ENCODE measurements around the gene JPH2. TPM values are rescaled to one million over a fixed set of nuclear protein-coding genes. Genes with fewer than 3 reads are reported as not detected.
"Not testable (repeated sequence)": the region's sequence is repeated elsewhere in the genome, so short reads cannot be mapped to it uniquely, and the experiment has no call there.

Gene JPH2
- total RNA-seq, 1 experiment from 2014 or later = 0.81 TPM

DNA sequence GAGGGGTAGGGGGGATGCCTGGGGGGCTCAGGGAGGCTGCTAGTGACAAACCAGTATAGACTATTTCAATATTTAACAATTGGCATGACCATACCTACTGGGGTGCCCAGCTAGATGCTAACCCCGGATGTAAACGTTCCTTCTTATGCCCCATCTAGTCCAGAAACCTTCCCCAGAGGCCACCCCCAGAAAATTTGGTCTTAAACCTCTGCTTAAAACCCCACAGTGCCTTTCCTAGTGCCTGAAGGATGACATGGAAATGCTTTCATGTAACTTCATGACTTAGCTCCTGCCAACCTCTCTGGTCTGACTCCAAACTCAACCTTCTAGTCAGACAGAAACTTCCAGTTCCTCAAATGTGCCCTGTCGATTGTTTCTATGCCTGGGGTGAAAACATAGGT is 52.0 kb downstream of the JPH2 start:
- peaks cover 8% of the 10 kb centered on the region; the same call in 1 of the 2 replicates for H3K4me1 Mint-ChIP-seq
- ChIA-PET POLR2A (no interaction called here), CTCF (interaction anchor here (1.3 to 4.9 kb wide), 3 partner anchors 18 to 55 kb away, joined by 4 to 49 read pairs (median 28); no protein-coding TSS in a partner anchor)
- TF ChIP-seq, protein P1, sequence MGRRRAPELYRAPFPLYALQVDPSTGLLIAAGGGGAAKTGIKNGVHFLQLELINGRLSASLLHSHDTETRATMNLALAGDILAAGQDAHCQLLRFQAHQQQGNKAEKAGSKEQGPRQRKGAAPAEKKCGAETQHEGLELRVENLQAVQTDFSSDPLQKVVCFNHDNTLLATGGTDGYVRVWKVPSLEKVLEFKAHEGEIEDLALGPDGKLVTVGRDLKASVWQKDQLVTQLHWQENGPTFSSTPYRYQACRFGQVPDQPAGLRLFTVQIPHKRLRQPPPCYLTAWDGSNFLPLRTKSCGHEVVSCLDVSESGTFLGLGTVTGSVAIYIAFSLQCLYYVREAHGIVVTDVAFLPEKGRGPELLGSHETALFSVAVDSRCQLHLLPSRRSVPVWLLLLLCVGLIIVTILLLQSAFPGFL (CRISPR knock-in tag; IDR thresholded peaks at IDR 0.05; ENCODE audit: borderline replicate concordance) = no peak
- TF ChIP-seq ELF4 (CRISPR knock-in tag; IDR thresholded peaks at IDR 0.05; ENCODE audit: low read depth) (no peak), TEAD4 (CRISPR knock-in tag; IDR thresholded peaks at IDR 0.05) (no peak), ZNF317 (CRISPR knock-in tag; IDR thresholded peaks at IDR 0.05; ENCODE audit: borderline replicate concordance, low read depth) (no peak)
- TF ChIP-seq, protein P2, sequence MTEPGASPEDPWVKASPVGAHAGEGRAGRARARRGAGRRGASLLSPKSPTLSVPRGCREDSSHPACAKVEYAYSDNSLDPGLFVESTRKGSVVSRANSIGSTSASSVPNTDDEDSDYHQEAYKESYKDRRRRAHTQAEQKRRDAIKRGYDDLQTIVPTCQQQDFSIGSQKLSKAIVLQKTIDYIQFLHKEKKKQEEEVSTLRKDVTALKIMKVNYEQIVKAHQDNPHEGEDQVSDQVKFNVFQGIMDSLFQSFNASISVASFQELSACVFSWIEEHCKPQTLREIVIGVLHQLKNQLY (CRISPR knock-in tag; IDR thresholded peaks at IDR 0.05) = no peak
- H3K9me3 Mint-ChIP-seq = no peaks in the 10 kb centered on the region
- H3K27me3 Mint-ChIP-seq (ENCODE audit: low read depth) = no peaks in the 10 kb centered on the region
- H3K4me3 Mint-ChIP-seq = no peak overlapping the region
- ATAC-seq = no peak
- DNase-seq (ENCODE audit: low spot score) = no peak
- no peak overlapping the region for H3K27ac Mint-ChIP-seq
- no peaks in the 10 kb centered on the region for H3K36me3 Mint-ChIP-seq

DNA sequence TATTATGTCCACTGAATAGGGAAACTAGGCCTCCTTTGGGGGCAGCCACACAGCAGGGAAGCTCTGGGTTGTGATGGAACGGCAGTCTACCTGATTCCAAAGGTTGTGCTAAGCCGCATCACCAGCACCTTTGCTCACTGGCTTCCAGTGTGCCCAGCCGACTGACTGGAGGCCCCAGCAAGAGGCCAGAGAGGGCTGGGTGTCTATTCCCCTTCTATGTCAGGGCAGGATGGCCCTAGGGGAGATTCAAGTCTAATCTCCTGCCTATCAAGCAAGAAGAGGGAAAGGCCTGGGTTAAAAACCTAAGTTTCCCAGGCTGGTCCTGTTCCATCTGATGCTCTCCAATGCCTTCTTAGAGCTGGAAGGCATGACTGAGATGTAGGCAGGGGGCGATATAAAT is 53.6 kb downstream of the JPH2 start:
- Mint-ChIP-seq H3K9me3 (no peaks in the 10 kb centered on the region), H3K36me3 (no peaks in the 10 kb centered on the region), H3K4me1 (peaks cover 8% of the 10 kb centered on the region; the same call in 1 of the 2 replicates), H3K27me3 (ENCODE audit: low read depth) (no peaks in the 10 kb centered on the region), H3K27ac (no peak overlapping the region), H3K4me3 (no peak overlapping the region)
- ATAC-seq = no peak
- POLR2A ChIA-PET = no interaction called here
- DNase-seq (ENCODE audit: low spot score) = no peak
- CTCF ChIA-PET = interaction anchor here (1.2 kb wide), 1 partner anchor 56 kb away, joined by 3 read pairs; no protein-coding TSS in a partner anchor
- TF ChIP-seq HMGA2 (CRISPR knock-in tag; IDR thresholded peaks at IDR 0.05) (peak; percentile 48; the same call in 1 of the 2 replicates), ZNF423 (CRISPR knock-in tag; IDR thresholded peaks at IDR 0.05) (no peak)

DNA sequence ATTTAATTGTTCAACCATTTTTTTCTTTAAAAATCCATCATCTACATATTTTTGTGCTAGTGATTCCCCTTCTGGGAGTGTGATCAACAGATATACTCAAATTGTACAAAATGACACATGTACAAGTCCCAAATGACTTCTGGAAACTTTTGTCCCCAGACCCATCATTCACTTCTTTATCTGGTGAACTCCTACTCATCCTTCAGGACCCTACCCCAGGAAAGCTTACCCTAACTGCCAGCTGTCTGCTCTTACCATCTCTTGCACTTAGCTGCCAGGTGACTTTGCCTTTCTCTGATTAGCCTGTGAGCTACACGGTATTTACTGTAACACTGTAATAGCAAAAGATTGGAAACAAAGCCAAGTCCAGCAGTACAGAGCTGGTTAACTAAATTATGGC is 55.3 kb downstream of the JPH2 start:
- TF ChIP-seq, protein P3, sequence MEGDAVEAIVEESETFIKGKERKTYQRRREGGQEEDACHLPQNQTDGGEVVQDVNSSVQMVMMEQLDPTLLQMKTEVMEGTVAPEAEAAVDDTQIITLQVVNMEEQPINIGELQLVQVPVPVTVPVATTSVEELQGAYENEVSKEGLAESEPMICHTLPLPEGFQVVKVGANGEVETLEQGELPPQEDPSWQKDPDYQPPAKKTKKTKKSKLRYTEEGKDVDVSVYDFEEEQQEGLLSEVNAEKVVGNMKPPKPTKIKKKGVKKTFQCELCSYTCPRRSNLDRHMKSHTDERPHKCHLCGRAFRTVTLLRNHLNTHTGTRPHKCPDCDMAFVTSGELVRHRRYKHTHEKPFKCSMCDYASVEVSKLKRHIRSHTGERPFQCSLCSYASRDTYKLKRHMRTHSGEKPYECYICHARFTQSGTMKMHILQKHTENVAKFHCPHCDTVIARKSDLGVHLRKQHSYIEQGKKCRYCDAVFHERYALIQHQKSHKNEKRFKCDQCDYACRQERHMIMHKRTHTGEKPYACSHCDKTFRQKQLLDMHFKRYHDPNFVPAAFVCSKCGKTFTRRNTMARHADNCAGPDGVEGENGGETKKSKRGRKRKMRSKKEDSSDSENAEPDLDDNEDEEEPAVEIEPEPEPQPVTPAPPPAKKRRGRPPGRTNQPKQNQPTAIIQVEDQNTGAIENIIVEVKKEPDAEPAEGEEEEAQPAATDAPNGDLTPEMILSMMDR (IDR thresholded peaks at IDR 0.05) = no peak
- Mint-ChIP-seq H3K4me1 (peaks cover 5% of the 10 kb centered on the region; the same call in 1 of the 2 replicates), H3K9me3 (no peaks in the 10 kb centered on the region), H3K36me3 (no peaks in the 10 kb centered on the region), H3K4me3 (no peak overlapping the region), H3K27me3 (ENCODE audit: low read depth) (no peaks in the 10 kb centered on the region), H3K27ac (no peak overlapping the region)
- POLR2A ChIA-PET = no interaction called here
- ATAC-seq (no peak), DNase-seq (ENCODE audit: low spot score) (no peak)
- CTCF ChIA-PET = interaction anchor here (0.7 to 5.1 kb wide), 3 partner anchors 14 to 58 kb away, joined by 3 to 33 read pairs (median 29); no protein-coding TSS in a partner anchor

DNA sequence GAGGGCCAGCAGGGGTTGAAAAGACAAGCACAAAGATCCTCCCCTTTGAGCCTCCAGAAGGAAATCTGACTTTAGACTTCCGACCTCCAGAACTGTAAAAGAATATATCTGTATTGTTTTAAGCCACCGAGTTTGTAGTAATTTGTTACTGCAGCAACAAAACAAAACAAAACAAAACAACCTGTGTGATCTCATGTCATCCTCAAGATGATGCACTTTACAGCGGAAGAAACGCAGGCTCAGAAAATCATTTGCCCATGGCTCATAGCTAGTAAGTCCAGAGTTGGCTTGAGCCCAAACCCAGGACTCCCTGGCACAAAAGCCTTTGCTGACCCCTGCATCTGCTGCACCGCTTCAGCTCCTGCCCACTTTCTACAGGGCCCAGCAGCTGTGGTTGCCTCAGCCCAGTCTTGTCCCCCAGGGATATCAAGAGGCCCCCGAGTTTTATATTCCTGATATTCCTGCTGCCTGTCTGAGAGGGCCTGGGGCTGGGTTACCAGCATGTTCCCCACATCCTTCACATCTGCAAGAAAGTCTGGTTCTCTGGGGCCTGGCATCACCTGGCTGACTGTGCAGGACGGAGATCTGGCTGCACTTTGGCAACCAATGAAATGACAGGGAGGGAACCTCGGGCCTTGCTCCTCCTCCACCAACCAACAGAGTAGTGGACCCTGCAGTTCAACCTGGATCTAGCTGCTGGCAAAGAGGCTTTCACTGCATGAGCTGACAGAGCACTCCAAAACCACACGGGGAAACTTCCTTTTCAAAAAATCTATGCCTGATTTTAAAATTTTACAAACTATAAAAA is 56.9 kb downstream of the JPH2 start:
- Mint-ChIP-seq H3K27me3 (ENCODE audit: low read depth) (no peaks in the 10 kb centered on the region), H3K27ac (no peak overlapping the region; the same call in 1 of the 2 replicates), H3K36me3 (no peaks in the 10 kb centered on the region), H3K4me1 (peaks cover 5% of the 10 kb centered on the region; the same call in 1 of the 2 replicates), H3K4me3 (no peak overlapping the region), H3K9me3 (no peaks in the 10 kb centered on the region)
- ChIA-PET CTCF (interaction anchor here (4.1 to 5.1 kb wide), 2 partner anchors 13 to 59 kb away, joined by 29 to 33 read pairs; no protein-coding TSS in a partner anchor), POLR2A (interaction anchor here (0.6 kb wide), 1 partner anchor 524 kb away, joined by 3 read pairs; no protein-coding TSS in a partner anchor)
- no peak for TF ChIP-seq IRF2 (CRISPR knock-in tag; IDR thresholded peaks at IDR 0.05; ENCODE audit: borderline replicate concordance, low read depth)
- TF ChIP-seq, protein P4, sequence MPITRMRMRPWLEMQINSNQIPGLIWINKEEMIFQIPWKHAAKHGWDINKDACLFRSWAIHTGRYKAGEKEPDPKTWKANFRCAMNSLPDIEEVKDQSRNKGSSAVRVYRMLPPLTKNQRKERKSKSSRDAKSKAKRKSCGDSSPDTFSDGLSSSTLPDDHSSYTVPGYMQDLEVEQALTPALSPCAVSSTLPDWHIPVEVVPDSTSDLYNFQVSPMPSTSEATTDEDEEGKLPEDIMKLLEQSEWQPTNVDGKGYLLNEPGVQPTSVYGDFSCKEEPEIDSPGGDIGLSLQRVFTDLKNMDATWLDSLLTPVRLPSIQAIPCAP (CRISPR knock-in tag; IDR thresholded peaks at IDR 0.05) = no peak
- no peak for TF ChIP-seq ZNF423 (CRISPR knock-in tag; IDR thresholded peaks at IDR 0.05)
- TF ChIP-seq, protein P5, sequence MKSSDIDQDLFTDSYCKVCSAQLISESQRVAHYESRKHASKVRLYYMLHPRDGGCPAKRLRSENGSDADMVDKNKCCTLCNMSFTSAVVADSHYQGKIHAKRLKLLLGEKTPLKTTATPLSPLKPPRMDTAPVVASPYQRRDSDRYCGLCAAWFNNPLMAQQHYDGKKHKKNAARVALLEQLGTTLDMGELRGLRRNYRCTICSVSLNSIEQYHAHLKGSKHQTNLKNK (CRISPR knock-in tag; IDR thresholded peaks at IDR 0.05) = no peak
- no peak for DNase-seq (ENCODE audit: low spot score)
- ATAC-seq = peak; percentile 43; the same call in 1 of the 2 replicates

DNA sequence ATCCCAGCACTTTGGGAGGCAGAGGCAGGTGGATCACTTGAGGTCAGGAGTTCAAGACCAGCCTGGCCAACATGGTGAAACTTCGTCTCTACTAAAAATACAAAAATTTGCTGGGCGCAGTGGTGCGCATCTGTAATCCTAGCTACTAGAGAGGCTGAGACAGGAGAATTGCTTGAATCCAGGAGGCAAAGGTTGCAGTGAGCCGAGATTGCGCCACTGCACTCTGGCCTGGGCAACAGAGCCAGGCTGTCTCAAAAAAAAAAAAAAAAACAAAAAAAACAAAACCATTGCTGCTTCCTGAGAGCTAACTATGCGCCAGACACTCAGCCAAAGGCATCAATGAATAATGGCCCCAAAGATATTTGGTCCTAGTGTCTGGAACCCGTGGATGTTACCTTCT is 57.7 kb downstream of the JPH2 start:
- H3K9me3 Mint-ChIP-seq; H3K36me3 Mint-ChIP-seq; DNase-seq (ENCODE audit: low spot score); H3K4me3 Mint-ChIP-seq; H3K27ac Mint-ChIP-seq; H3K4me1 Mint-ChIP-seq; ATAC-seq; H3K27me3 Mint-ChIP-seq (ENCODE audit: low read depth); POLR2A ChIA-PET: not testable (repeated sequence)
- CTCF ChIA-PET = interaction anchor here (4.1 to 5.1 kb wide), 2 partner anchors 12 to 60 kb away, joined by 29 to 33 read pairs; no protein-coding TSS in a partner anchor

All from WTC11 (cell line).